SK-N-SH (cell line): ENCODE measurements around the gene C9.

Source experiments
- CTCF ChIP-seq: fragments of 200-600 bp; sonication (generic); IDR thresholded peaks from 2 replicates; pipeline ENCODE4 v1.6.1; 2017; ENCODE audit warnings: antibody characterized with exemption, mild to moderate bottlenecking, moderate library complexity
- JUND ChIP-seq: IDR thresholded peaks from 2 replicates; pipeline ENCODE4 v1.4.0; 2012
- PBX3 ChIP-seq: IDR thresholded peaks from 2 replicates; pipeline ENCODE4; 2012

GRCh38 chr5:39367711-39368110, 3.4 kb upstream of the C9 start:
- no peak for TF ChIP-seq CTCF
- no peak for TF ChIP-seq JUND
- no peak for TF ChIP-seq PBX3
